SK-N-SH (cell line): ENCODE measurements around the gene RAD51B. TPM values are rescaled to one million over a fixed set of nuclear protein-coding genes. Genes with fewer than 3 reads are reported as not detected.

ENCODE experiments used
- CTCF ChIA-PET: fragments of 300-600, 350-600 bp; formaldehyde crosslinking; extraction: SDS; loops from one replicate; lab custom pipeline; 2021; lab: Yijun Ruan, JAX
- POLR2A ChIA-PET: fragments of 350-600 bp; sonication (Branson Sonifier 250); formaldehyde crosslinking; extraction: SDS; loops from one replicate; lab custom pipeline; 2020; ENCODE audit warnings: antibody characterized with exemption, inconsistent platforms; lab: Yijun Ruan, JAX
- DNase-seq: peaks from one replicate; pipeline ENCODE4 v3.0.0; 2012
- H2AFZ ChIP-seq: fragments of 200-600 bp; sonication (generic); 2 replicates; pipeline ENCODE4 v1.8.1; 2016; ENCODE audit warnings: antibody characterized with exemption, mild to moderate bottlenecking, low read depth
- H3F3A ChIP-seq: fragments of 200-600 bp; sonication (generic); replicated peaks from 2 replicates; pipeline ENCODE3; 2016; ENCODE audit warnings: antibody characterized with exemption, mild to moderate bottlenecking; ENCODE audit not compliant: insufficient read depth
- H3K27ac ChIP-seq, 2 experiments: fragments of 200-500 bp in 1 of 2; fragments of 200-600 bp in 1 of 2; sonication (Bioruptor generic) in 1 of 2; sonication (generic), shearing (Covaris generic) in 1 of 2; 2 replicates each; pipeline versions ENCODE4 v1.5.1 to v1.6.1; 2014 to 2016; ENCODE audit warnings: low read depth in 2 of 2, inconsistent platforms in 1 of 2, low read length in 1 of 2, mild to moderate bottlenecking in 1 of 2, mixed read lengths in 1 of 2
- H3K27me3 ChIP-seq: fragments of 200-600 bp; sonication (generic), shearing (Covaris generic); 2 replicates; pipeline ENCODE4 v1.6.1; 2016; ENCODE audit warnings: mixed run types; ENCODE audit not compliant: insufficient read depth
- H3K36me3 ChIP-seq, 2 experiments: fragments of 200-500 bp in 1 of 2; fragments of 200-600 bp in 1 of 2; sonication (Bioruptor generic) in 1 of 2; sonication (generic) in 1 of 2; replicated peaks in 1 of 2; 2 replicates each; pipeline versions ENCODE3 to v1.5.1; 2014 to 2016; ENCODE audit warnings: low read length in 1 of 2, mild to moderate bottlenecking in 1 of 2; ENCODE audit not compliant: insufficient read depth in 2 of 2, control insufficient read depth in 1 of 2
- H3K4me1 ChIP-seq, 2 experiments: fragments of 200-500 bp in 1 of 2; fragments of 200-600 bp in 1 of 2; sonication (Bioruptor generic) in 1 of 2; sonication (generic), shearing (Covaris generic) in 1 of 2; 2 replicates each; pipeline versions ENCODE4 v1.5.1 to v1.6.1; 2014 to 2016; ENCODE audit warnings: low read depth in 1 of 2, low read length in 1 of 2, mixed run types in 1 of 2; ENCODE audit not compliant: insufficient read depth in 2 of 2, control insufficient read depth in 1 of 2
- H3K4me2 ChIP-seq: fragments of 200-600 bp; sonication (generic), shearing (Covaris generic); 2 replicates; pipeline ENCODE4 v1.6.1; 2017; ENCODE audit warnings: mixed run types
- H3K4me3 ChIP-seq, 2 experiments: fragments of 200-500 bp in 1 of 2; fragments of 200-600 bp in 1 of 2; sonication (Bioruptor generic) in 1 of 2; sonication (generic), shearing (Covaris generic) in 1 of 2; 2 replicates each; pipeline versions ENCODE4 v1.5.1 to v1.8.1; 2014 to 2016; ENCODE audit warnings: low read depth in 2 of 2, inconsistent platforms in 1 of 2, low read length in 1 of 2, mild to moderate bottlenecking in 1 of 2, mixed read lengths in 1 of 2, moderate library complexity in 1 of 2
- H3K79me2 ChIP-seq: fragments of 200-600 bp; sonication (generic); 2 replicates; pipeline ENCODE4 v1.8.1; 2017; ENCODE audit warnings: mild to moderate bottlenecking; ENCODE audit not compliant: insufficient read depth
- H3K9ac ChIP-seq: fragments of 200-600 bp; sonication (generic); 2 replicates; pipeline ENCODE4 v1.6.1; 2017; ENCODE audit warnings: mixed run types
- H3K9me2 ChIP-seq: fragments of 200-600 bp; sonication (generic); 2 replicates; pipeline ENCODE4 v1.6.1; 2017; ENCODE audit warnings: mixed run types
- H3K9me3 ChIP-seq: fragments of 200-600 bp; sonication (generic); 2 replicates; pipeline ENCODE4 v1.6.1; 2017; ENCODE audit warnings: mixed run types, mild to moderate bottlenecking, moderate library complexity
- H4K20me1 ChIP-seq: fragments of 200-600 bp; sonication (generic); 2 replicates; pipeline ENCODE4 v1.6.1; 2017; ENCODE audit warnings: mild to moderate bottlenecking, mixed run types; ENCODE audit not compliant: insufficient read depth
- CHD2 ChIP-seq: fragments of 150-350 bp; IDR thresholded peaks from 2 replicates; pipeline ENCODE4 v1.6.1; 2018; ENCODE audit warnings: low read length; ENCODE audit not compliant: partially characterized antibody
- FOSL2 ChIP-seq: IDR thresholded peaks from 2 replicates; pipeline ENCODE4 v1.4.0; 2012; ENCODE audit warnings: low read depth, mild to moderate bottlenecking, moderate library complexity, borderline replicate concordance
- GABPA ChIP-seq: IDR thresholded peaks from 2 replicates; pipeline ENCODE4 v1.4.0; 2012; ENCODE audit warnings: low read depth, mild to moderate bottlenecking
- GATA2 ChIP-seq: sonication (generic); formaldehyde crosslinking; IDR thresholded peaks from 2 replicates; pipeline ENCODE4 v1.5.0; 2020; ENCODE audit warnings: mild to moderate bottlenecking, missing genetic modification reagents
- JUND ChIP-seq: IDR thresholded peaks from 2 replicates; pipeline ENCODE4 v1.4.0; 2012
- MEF2A ChIP-seq: IDR thresholded peaks from 2 replicates; pipeline ENCODE4 v1.4.0; 2012; ENCODE audit warnings: low read depth, borderline replicate concordance
- MXI1 ChIP-seq: IDR thresholded peaks from 2 replicates; pipeline ENCODE4 v1.6.1; 2012; ENCODE audit warnings: mild to moderate bottlenecking, low read depth, low read length, improper control_type of control experiment
- RAD21 ChIP-seq: IDR thresholded peaks from 2 replicates; pipeline ENCODE4 v1.6.1; 2012; ENCODE audit warnings: mild to moderate bottlenecking, low read length
- RCOR1 ChIP-seq: fragments of 150-350 bp; IDR thresholded peaks from 2 replicates; pipeline ENCODE4 v1.6.1; 2017; ENCODE audit warnings: antibody characterized with exemption, low read length
- REST ChIP-seq: IDR thresholded peaks from 2 replicates; pipeline ENCODE4 v1.6.1; 2012; ENCODE audit warnings: mild to moderate bottlenecking, low read depth, low read length, moderate library complexity
- RXRA ChIP-seq: IDR thresholded peaks from 2 replicates; pipeline ENCODE4 v1.4.0; 2012; ENCODE audit warnings: low read depth, mild to moderate bottlenecking, borderline replicate concordance
- SIN3A ChIP-seq: IDR thresholded peaks from 2 replicates; pipeline ENCODE4 v1.6.1; 2012; ENCODE audit warnings: low read depth, mild to moderate bottlenecking, low read length, moderate library complexity, borderline replicate concordance
- SMC3 ChIP-seq: IDR thresholded peaks from 2 replicates; pipeline ENCODE4 v1.6.1; 2012; ENCODE audit warnings: low read depth, low read length, improper control_type of control experiment
- USF1 ChIP-seq: IDR thresholded peaks from 2 replicates; pipeline ENCODE4 v1.4.0; 2012; ENCODE audit warnings: low read depth, borderline replicate concordance
- WGBS: methylation state at CpG from one replicate; pipeline ENCODE4 v1.1.6; 2017; ENCODE audit warnings: low lambda C conversion rate; 5-methylcytosine and 5-hydroxymethylcytosine counted together
- polyA plus RNA-seq, 3 experiments: library from polyadenylated mRNA; depleted of rRNA; stranded (reverse); fragments of >200 nt; gene quantifications; 2 replicates each; pipeline ENCODE4 v1.2.3, GENCODE V29; 2012
- TF ChIP-seq, protein P1 (sequence below): IDR thresholded peaks from 2 replicates; pipeline ENCODE4; 2012
- TF ChIP-seq, protein P2 (sequence below): IDR thresholded peaks from 2 replicates; pipeline ENCODE4 v1.4.0; 2012; ENCODE audit warnings: low read depth
- TF ChIP-seq, protein P3 (sequence below): fragments of 150-350 bp; IDR thresholded peaks from 2 replicates; pipeline ENCODE4 v1.6.1; 2017; ENCODE audit warnings: antibody characterized with exemption, low read length, low read depth, borderline replicate concordance
- TF ChIP-seq, protein P4 (sequence below): fragments of 200-600 bp; sonication (generic); IDR thresholded peaks from 2 replicates; pipeline ENCODE4 v1.6.1; 2017; ENCODE audit warnings: antibody characterized with exemption, mild to moderate bottlenecking, moderate library complexity

The RAD51B gene
- polyA plus RNA-seq, 1 of the 3 experiments (the other 2 are of a cell fraction) = 6.0 TPM

DNA sequence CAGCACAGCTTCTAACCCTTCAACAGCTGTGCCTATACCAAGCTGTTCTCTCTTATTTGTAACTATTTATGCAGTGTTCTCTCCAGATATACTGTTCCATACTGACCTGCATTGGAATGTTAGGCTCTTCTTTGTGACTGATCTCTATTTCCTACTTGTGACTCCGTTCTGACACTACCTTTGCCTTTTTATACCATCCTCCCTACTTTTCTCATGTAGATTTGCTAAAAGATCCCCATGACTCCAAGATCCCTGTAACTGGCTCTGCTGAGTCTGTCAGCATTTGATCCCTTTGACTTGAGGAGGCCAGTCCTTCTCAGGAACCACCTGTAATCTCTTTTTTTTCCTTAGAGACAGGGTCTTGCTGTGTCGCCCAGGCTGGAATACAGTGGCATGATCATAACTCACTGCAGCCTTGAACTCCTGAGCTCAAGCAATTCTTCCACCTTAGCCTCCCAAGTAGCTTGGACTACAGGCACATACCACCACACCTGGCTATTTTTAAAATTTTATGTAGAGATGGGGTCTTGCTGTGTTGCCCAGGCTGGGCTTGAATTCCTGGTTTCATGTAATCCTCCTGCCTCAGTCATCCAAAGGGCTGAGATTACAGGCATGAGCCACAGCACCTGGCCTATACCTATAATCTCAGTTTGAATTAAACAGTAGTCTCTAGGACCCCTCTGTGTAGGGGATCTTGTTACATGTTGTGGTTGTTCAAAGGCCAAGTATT lies 605.0 kb downstream of the RAD51B start (continued):
- no peak for TF ChIP-seq USF1
- TF ChIP-seq MEF2A = no peak
- TF ChIP-seq GABPA = no peak
- no peak for TF ChIP-seq FOSL2
- TF ChIP-seq, protein P1, sequence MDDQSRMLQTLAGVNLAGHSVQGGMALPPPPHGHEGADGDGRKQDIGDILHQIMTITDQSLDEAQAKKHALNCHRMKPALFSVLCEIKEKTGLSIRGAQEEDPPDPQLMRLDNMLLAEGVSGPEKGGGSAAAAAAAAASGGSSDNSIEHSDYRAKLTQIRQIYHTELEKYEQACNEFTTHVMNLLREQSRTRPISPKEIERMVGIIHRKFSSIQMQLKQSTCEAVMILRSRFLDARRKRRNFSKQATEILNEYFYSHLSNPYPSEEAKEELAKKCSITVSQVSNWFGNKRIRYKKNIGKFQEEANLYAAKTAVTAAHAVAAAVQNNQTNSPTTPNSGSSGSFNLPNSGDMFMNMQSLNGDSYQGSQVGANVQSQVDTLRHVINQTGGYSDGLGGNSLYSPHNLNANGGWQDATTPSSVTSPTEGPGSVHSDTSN = no peak
- no peak for TF ChIP-seq RXRA
- no peak for TF ChIP-seq JUND
- no peak for TF ChIP-seq REST

DNA sequence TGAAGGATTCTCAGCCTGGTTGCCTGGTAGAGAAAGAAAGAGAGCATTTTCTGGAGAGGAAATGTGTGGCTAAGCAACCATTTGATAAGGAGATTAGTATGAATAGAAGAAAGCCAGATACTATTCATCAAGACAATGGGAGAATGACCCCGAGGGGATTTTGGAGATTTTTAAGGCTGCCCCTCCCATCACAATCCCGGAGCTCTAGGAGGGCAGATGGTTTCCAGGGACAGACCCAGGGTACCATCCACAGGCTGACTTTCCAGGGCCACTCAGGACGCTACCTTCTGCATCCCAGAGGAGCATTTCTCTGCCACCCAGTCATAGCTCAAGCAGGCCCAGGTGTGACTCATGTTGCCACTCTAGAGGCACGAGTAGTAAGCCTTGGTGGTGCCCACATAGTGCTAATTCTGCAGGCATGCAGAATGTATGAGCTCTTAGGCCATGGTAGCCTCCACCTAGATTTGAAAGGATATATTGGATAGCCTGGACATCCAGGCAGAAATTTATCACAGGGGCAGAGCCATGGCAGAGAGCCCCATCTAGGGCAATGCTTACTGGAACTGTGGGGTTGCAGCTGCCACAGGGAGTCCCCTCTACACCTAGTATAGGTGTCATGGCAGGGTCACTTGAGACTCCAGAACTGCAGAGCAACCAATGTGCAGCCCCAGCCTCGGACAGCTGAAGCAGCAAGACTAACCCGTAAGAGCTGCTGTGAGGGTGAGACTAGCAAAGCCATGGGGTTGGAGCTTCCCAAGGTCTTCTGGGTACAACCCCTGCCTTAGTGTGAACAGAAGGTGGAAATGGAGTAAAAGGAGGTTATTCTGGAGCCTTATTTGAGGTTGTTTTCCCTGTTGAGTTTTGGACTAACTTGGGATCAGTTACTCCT lies 607.3 kb downstream of the RAD51B start:
- H2AFZ ChIP-seq = no peak overlapping the region
- no peaks in the 10 kb centered on the region for H3F3A ChIP-seq
- H3K9ac ChIP-seq = no peak overlapping the region
- no peak for TF ChIP-seq RAD21
- TF ChIP-seq CHD2 = no peak
- no peak for TF ChIP-seq SMC3
- TF ChIP-seq, protein P2, sequence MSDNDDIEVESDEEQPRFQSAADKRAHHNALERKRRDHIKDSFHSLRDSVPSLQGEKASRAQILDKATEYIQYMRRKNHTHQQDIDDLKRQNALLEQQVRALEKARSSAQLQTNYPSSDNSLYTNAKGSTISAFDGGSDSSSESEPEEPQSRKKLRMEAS = no peak
- no peak for TF ChIP-seq RCOR1
- TF ChIP-seq SIN3A = no peak
- TF ChIP-seq MXI1 = no peak
- TF ChIP-seq MEF2A = no peak
- TF ChIP-seq, protein P3, sequence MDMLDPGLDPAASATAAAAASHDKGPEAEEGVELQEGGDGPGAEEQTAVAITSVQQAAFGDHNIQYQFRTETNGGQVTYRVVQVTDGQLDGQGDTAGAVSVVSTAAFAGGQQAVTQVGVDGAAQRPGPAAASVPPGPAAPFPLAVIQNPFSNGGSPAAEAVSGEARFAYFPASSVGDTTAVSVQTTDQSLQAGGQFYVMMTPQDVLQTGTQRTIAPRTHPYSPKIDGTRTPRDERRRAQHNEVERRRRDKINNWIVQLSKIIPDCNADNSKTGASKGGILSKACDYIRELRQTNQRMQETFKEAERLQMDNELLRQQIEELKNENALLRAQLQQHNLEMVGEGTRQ = no peak
- TF ChIP-seq, protein P4, sequence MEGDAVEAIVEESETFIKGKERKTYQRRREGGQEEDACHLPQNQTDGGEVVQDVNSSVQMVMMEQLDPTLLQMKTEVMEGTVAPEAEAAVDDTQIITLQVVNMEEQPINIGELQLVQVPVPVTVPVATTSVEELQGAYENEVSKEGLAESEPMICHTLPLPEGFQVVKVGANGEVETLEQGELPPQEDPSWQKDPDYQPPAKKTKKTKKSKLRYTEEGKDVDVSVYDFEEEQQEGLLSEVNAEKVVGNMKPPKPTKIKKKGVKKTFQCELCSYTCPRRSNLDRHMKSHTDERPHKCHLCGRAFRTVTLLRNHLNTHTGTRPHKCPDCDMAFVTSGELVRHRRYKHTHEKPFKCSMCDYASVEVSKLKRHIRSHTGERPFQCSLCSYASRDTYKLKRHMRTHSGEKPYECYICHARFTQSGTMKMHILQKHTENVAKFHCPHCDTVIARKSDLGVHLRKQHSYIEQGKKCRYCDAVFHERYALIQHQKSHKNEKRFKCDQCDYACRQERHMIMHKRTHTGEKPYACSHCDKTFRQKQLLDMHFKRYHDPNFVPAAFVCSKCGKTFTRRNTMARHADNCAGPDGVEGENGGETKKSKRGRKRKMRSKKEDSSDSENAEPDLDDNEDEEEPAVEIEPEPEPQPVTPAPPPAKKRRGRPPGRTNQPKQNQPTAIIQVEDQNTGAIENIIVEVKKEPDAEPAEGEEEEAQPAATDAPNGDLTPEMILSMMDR = no peak
- TF ChIP-seq GATA2 (CRISPR knock-in tag) = no peak
- H3K4me3 ChIP-seq = no peak overlapping the region
- no peaks in the 10 kb centered on the region for H3K27me3 ChIP-seq
- H3K27ac ChIP-seq = no peak overlapping the region
- DNase-seq = no peak
- H4K20me1 ChIP-seq = no peaks in the 10 kb centered on the region
- H3K4me1 ChIP-seq = no peaks in the 10 kb centered on the region; a peak in 1 of 4 replicates
- no peaks in the 10 kb centered on the region for H3K36me3 ChIP-seq
- no peaks in the 10 kb centered on the region for H3K9me2 ChIP-seq
- 69% methylated on average over 6 of the region's 6 CpGs for WGBS
- POLR2A ChIA-PET = no interaction called here
- no peaks in the 10 kb centered on the region for H3K9me3 ChIP-seq
- H3K4me2 ChIP-seq = no peak overlapping the region
- H3K79me2 ChIP-seq = no peaks in the 10 kb centered on the region
- CTCF ChIA-PET = no interaction called here
